ENCODE results near the gene PRTG.

DNA sequence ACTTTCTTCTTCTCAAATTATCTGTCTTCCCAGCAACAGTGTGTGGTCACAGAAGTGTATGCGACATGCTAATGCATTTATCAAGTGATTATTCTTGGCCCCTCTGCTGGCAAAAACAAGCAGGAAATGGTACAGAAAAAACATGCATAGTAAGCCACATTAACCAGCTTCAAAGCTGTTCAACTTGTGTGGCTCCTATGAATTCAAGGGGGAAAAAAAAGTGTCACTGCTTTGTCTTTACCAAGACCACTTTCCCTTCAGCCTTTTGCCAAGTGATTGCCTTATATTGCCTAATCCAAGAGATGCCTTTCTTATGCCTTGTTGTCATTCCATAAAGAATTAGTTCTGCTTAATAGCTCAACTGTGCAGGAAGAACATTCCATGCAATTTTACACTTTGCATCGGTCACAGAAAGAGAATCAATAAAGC lies 39.1 kb downstream of the PRTG start:
- TF ChIP-seq POLR2AphosphoS5 (IDR thresholded peaks at IDR 0.05; ENCODE audit: low read depth): no peak
- TF ChIP-seq EZH2 (IDR thresholded peaks at IDR 0.05; ENCODE audit: low read depth, unreplicated experiment): no peak
- TF ChIP-seq, protein P1, sequence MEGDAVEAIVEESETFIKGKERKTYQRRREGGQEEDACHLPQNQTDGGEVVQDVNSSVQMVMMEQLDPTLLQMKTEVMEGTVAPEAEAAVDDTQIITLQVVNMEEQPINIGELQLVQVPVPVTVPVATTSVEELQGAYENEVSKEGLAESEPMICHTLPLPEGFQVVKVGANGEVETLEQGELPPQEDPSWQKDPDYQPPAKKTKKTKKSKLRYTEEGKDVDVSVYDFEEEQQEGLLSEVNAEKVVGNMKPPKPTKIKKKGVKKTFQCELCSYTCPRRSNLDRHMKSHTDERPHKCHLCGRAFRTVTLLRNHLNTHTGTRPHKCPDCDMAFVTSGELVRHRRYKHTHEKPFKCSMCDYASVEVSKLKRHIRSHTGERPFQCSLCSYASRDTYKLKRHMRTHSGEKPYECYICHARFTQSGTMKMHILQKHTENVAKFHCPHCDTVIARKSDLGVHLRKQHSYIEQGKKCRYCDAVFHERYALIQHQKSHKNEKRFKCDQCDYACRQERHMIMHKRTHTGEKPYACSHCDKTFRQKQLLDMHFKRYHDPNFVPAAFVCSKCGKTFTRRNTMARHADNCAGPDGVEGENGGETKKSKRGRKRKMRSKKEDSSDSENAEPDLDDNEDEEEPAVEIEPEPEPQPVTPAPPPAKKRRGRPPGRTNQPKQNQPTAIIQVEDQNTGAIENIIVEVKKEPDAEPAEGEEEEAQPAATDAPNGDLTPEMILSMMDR (conservative IDR thresholded peaks at IDR 0.05; ENCODE audit: low read depth in 2 of 2): no peak
- TF ChIP-seq, protein P2, sequence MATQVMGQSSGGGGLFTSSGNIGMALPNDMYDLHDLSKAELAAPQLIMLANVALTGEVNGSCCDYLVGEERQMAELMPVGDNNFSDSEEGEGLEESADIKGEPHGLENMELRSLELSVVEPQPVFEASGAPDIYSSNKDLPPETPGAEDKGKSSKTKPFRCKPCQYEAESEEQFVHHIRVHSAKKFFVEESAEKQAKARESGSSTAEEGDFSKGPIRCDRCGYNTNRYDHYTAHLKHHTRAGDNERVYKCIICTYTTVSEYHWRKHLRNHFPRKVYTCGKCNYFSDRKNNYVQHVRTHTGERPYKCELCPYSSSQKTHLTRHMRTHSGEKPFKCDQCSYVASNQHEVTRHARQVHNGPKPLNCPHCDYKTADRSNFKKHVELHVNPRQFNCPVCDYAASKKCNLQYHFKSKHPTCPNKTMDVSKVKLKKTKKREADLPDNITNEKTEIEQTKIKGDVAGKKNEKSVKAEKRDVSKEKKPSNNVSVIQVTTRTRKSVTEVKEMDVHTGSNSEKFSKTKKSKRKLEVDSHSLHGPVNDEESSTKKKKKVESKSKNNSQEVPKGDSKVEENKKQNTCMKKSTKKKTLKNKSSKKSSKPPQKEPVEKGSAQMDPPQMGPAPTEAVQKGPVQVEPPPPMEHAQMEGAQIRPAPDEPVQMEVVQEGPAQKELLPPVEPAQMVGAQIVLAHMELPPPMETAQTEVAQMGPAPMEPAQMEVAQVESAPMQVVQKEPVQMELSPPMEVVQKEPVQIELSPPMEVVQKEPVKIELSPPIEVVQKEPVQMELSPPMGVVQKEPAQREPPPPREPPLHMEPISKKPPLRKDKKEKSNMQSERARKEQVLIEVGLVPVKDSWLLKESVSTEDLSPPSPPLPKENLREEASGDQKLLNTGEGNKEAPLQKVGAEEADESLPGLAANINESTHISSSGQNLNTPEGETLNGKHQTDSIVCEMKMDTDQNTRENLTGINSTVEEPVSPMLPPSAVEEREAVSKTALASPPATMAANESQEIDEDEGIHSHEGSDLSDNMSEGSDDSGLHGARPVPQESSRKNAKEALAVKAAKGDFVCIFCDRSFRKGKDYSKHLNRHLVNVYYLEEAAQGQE (IDR thresholded peaks at IDR 0.05; ENCODE audit: unreplicated experiment): no peak
- TF ChIP-seq CREB1 (CRISPR knock-in tag; IDR thresholded peaks at IDR 0.05; ENCODE audit: low read depth): no peak
- TF ChIP-seq ZNF114 (CRISPR knock-in tag; IDR thresholded peaks at IDR 0.05): no peak
- no peak for TF ChIP-seq EZH2phosphoT487 (IDR thresholded peaks at IDR 0.05; ENCODE audit: unreplicated experiment)
- no peak for TF ChIP-seq JUNB (IDR thresholded peaks at IDR 0.05; ENCODE audit: unreplicated experiment)

Measured in GM23338 (cell line).